Tibial nerve (tissue), 4 donors: ENCODE data around the gene HOXD10. TPM values are rescaled to one million over a fixed set of nuclear protein-coding genes. Genes with fewer than 3 reads are reported as not detected.

Source experiments
- DNase-seq, 2 donors: peaks; one replicate each; pipeline ENCODE4 v3.0.0-alpha.2; 2019; ENCODE audit warnings: low spot score in 2 of 2
- H3K27ac ChIP-seq, 4 donors: fragments of 200-600 bp; sonication (generic) in 3 of 4; one replicate each; pipeline ENCODE4 v1.5.1; 2017 to 2019; ENCODE audit warnings: mild to moderate bottlenecking in 1 of 4
- H3K27me3 ChIP-seq, 2 donors: fragments of 200-600 bp; sonication (generic) in 1 of 2; one replicate each; pipeline versions ENCODE4 v1.5.1 to v1.6.0; 2017 to 2019
- H3K36me3 ChIP-seq, 3 donors: fragments of 200-600 bp; sonication (generic); one replicate each; pipeline ENCODE4 v1.5.1; 2018 to 2019
- H3K4me1 ChIP-seq, 4 donors: fragments of 200-600 bp; sonication (generic) in 3 of 4; one replicate each; pipeline ENCODE4 v1.5.1; 2017 to 2019
- H3K4me3 ChIP-seq, 4 donors: fragments of 200-600 bp; sonication (generic) in 3 of 4; one replicate each; pipeline ENCODE4 v1.5.1; 2017 to 2019; ENCODE audit warnings: mild to moderate bottlenecking in 1 of 4, moderate library complexity in 1 of 4
- H3K9me3 ChIP-seq, 4 donors: fragments of 200-600 bp; sonication (generic) in 3 of 4; one replicate each; pipeline ENCODE4 v1.5.1; 2017 to 2019
- CTCF ChIP-seq, 5 experiments: fragments of 200-600 bp in 3 of 5; fragments of 450-650 bp in 2 of 5; sonication (generic) in 3 of 5; IDR thresholded peaks; one replicate each; pipeline ENCODE4 v1.5.1; 2016 to 2019; ENCODE audit warnings: antibody characterized with exemption in 5 of 5, mild to moderate bottlenecking in 3 of 5, moderate library complexity in 2 of 5
- EP300 ChIP-seq, 2 donors: sonication (generic); formaldehyde crosslinking; IDR thresholded peaks; one replicate each; pipeline ENCODE4 v1.6.1; 2017; ENCODE audit warnings: antibody characterized with exemption in 2 of 2, mild to moderate bottlenecking in 1 of 2
- POLR2A ChIP-seq, 2 donors: fragments of 450-650 bp; IDR thresholded peaks; one replicate each; pipeline ENCODE4 v1.6.1; 2017; ENCODE audit warnings: antibody characterized with exemption in 2 of 2, mild to moderate bottlenecking in 2 of 2, moderate library complexity in 2 of 2
- WGBS, 2 donors: methylation state at CpG; one replicate each; pipeline ENCODE4 v1.1.5; 2018; 5-methylcytosine and 5-hydroxymethylcytosine counted together
- total RNA-seq, 4 donors: library from RNA; depleted of rRNA; stranded (reverse); fragments of >200 nt; gene quantifications; one replicate each; pipeline ENCODE4 v1.1.0, GENCODE V29; 2016

Gene HOXD10
- total RNA-seq, 4 donors from 2014 or later, result 0.39 to 2.1 (median 1.1) TPM

DNA sequence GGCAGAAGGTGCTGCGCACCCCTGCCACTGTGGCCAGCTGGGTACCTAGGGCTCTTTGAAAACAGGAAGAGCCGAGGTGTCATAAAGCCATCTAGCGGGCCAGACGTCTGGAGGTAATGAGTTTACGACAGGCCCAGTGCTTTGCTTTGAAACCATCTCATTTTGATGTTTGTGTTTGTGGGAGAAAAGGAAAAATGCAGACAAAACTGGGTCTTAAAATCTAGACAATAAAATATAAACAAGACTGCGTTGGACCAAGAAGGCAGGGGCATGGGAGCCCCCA lies 9.1 kb downstream of the HOXD10 start:
- Histone ChIP-seq H3K36me3 (no peaks in the 10 kb centered on the region), H3K4me1 (peaks cover 0 to 52% (median 9%) of the 10 kb centered on the region in 4 donors), H3K27me3 (peaks cover 8 to 88% of the 10 kb centered on the region in 2 donors), H3K4me3 (no peak overlapping the region), H3K9me3 (no peaks in the 10 kb centered on the region), H3K27ac (no peak overlapping the region)
- TF ChIP-seq POLR2A (IDR thresholded peaks at IDR 0.05) (no peak), EP300 (IDR thresholded peaks at IDR 0.05) (no peak), CTCF (IDR thresholded peaks at IDR 0.05) (no peak)
- 64 to 88% methylated on average over 6 of the region's 6 CpGs for WGBS, 2 donors
- no peak for DNase-seq

- WGBS, 2 donors, result 10 to 12% methylated on average over 13 of the region's 13 CpGs
- H3K27ac ChIP-seq, result no peak overlapping the region
- no peaks in the 10 kb centered on the region for H3K9me3 ChIP-seq
- DNase-seq, result peak; percentile 71 to 86
- no peaks in the 10 kb centered on the region for H3K36me3 ChIP-seq
- TF ChIP-seq EP300 (IDR thresholded peaks at IDR 0.05) (no peak), CTCF (IDR thresholded peaks at IDR 0.05) (peak; percentile 77 to 92 (median 79))
- no peak overlapping the region for H3K4me3 ChIP-seq
- H3K27me3 ChIP-seq, result peaks cover 2 to 86% of the 10 kb centered on the region in 2 donors
- peaks cover 0 to 53% (median 9%) of the 10 kb centered on the region in 4 donors for H3K4me1 ChIP-seq
These were observed 10.6 kb downstream of the HOXD10 start for GRCh38 chr2:176126929-176127773.

- no peaks in the 10 kb centered on the region for H3K9me3 ChIP-seq
- WGBS, 2 donors, result 70 to 73% methylated on average over 4 of the region's 4 CpGs
- no peak overlapping the region for H3K4me3 ChIP-seq
- no peaks in the 10 kb centered on the region for H3K36me3 ChIP-seq
- peaks cover 0 to 47% (median 6%) of the 10 kb centered on the region in 4 donors for H3K4me1 ChIP-seq
- H3K27ac ChIP-seq, result peak overlapping the region in 1 of 4 donors; percentile 94
- no peak for DNase-seq
- H3K27me3 ChIP-seq, result peaks cover 2 to 85% of the 10 kb centered on the region in 2 donors
- TF ChIP-seq CTCF (IDR thresholded peaks at IDR 0.05), result no peak
- TF ChIP-seq EP300 (IDR thresholded peaks at IDR 0.05), result no peak
- TF ChIP-seq POLR2A (IDR thresholded peaks at IDR 0.05), result no peak
These were observed 11.1 kb downstream of the HOXD10 start for GRCh38 chr2:176127774-176128072.

- H3K9me3 ChIP-seq, result no peaks in the 10 kb centered on the region
- DNase-seq, result peak in 1 of 2 donors; percentile 16
These were observed 11.8 kb downstream of the HOXD10 start for GRCh38 chr2:176128172-176128981.

More at GRCh38 chr2:176128172-176128981, 11.8 kb downstream of the HOXD10 start:
- no peaks in the 10 kb centered on the region for H3K36me3 ChIP-seq
- TF ChIP-seq EP300 (IDR thresholded peaks at IDR 0.05), result no peak
- TF ChIP-seq POLR2A (IDR thresholded peaks at IDR 0.05), result no peak
- no peak for TF ChIP-seq CTCF (IDR thresholded peaks at IDR 0.05)
- H3K27ac ChIP-seq, result peak overlapping the region; percentile 79 to 94 (median 86)
- WGBS, 2 donors, result 45% methylated on average over 37 to 49 of the region's 49 CpGs
- peaks cover 0 to 41% (median 3%) of the 10 kb centered on the region in 4 donors for H3K4me1 ChIP-seq
- peak overlapping the region; percentile 41 to 64 (median 55) for H3K4me3 ChIP-seq
- H3K27me3 ChIP-seq, result peaks cover 2 to 85% of the 10 kb centered on the region in 2 donors
